Peyer's patch (tissue), 4 donors: ENCODE measurements around the gene A3GALT2.

Source experiments
- CTCF ChIP-seq, 6 experiments: fragments of 450-650 bp in 4 of 6; fragments of 200-600 bp in 2 of 6; sonication (generic) in 1 of 6; IDR thresholded peaks; one replicate each; pipeline ENCODE4 v1.5.1; 2017 to 2019; ENCODE audit warnings: antibody characterized with exemption in 6 of 6, mild to moderate bottlenecking in 3 of 6, moderate library complexity in 1 of 6
- POLR2A ChIP-seq, 2 donors: fragments of 450-650 bp; IDR thresholded peaks; one replicate each; pipeline ENCODE4 v1.5.1; 2017; ENCODE audit warnings: antibody characterized with exemption in 2 of 2, mild to moderate bottlenecking in 2 of 2, moderate library complexity in 2 of 2

- TF ChIP-seq CTCF (IDR thresholded peaks at IDR 0.05) (no peak), POLR2A (IDR thresholded peaks at IDR 0.05) (no peak)
Observed at GRCh38 chr1:33296824-33297223, 24.1 kb downstream of the A3GALT2 start.
